ENCODE results near the gene GOLGA6L10. TPM values are rescaled to one million over a fixed set of nuclear protein-coding genes. Genes with fewer than 3 reads are reported as not detected.
"Not testable (repeated sequence)": the region's sequence is repeated elsewhere in the genome, so short reads cannot be mapped to it uniquely, and the experiment has no call there.

The GOLGA6L10 gene
- polyA plus RNA-seq, 3 donors: 0.12 TPM; not detected in 2

- H3K9me3 Mint-ChIP-seq: not testable (repeated sequence)
- WGBS (ENCODE audit: insufficient coverage): no CpG with 5 or more reads among the region's 10 CpGs
Measured at GRCh38 chr15:82325646-82326045, 23.6 kb downstream of the GOLGA6L10 start.

GRCh38 chr15:82324831-82325230 lies 24.4 kb downstream of the GOLGA6L10 start:
- H3K9me3 ChIP-seq (replicated peaks in 1 of 2; ENCODE audit: control insufficient read depth in 1 of 2, insufficient read depth in 1 of 2, low read length in 2 of 2); H3K36me3 Mint-ChIP-seq; H3K4me3 ChIP-seq (replicated peaks in 1 of 3; ENCODE audit: low read depth in 2 of 3, low read length in 3 of 3); H3K9me3 Mint-ChIP-seq; H3K4me1 Mint-ChIP-seq; H3K79me2 ChIP-seq (ENCODE audit: insufficient read depth, low read length); H3K27ac Mint-ChIP-seq; H3K4me2 ChIP-seq (replicated peaks; ENCODE audit: extremely low read depth, low read length, poor library complexity, severe bottlenecking); DNase-seq; intact Hi-C loops (cut with micrococcal nuclease); H3K27ac ChIP-seq (ENCODE audit: low read depth in 1 of 2, low read length in 2 of 2); H4K20me1 ChIP-seq (ENCODE audit: insufficient read depth, low read length); H3K4me1 ChIP-seq (ENCODE audit: control insufficient read depth in 1 of 2, insufficient read depth in 2 of 2, low read length in 2 of 2); H3K27me3 Mint-ChIP-seq (ENCODE audit: low read depth in 3 of 3); H3K9ac ChIP-seq (ENCODE audit: insufficient read depth, low read length, poor library complexity, severe bottlenecking); H3K27me3 ChIP-seq (ENCODE audit: control insufficient read depth in 2 of 2, insufficient read depth in 2 of 2, low read length in 2 of 2); H2AFZ ChIP-seq (ENCODE audit: insufficient read depth, low read depth, low read length, poor library complexity, severe bottlenecking); H3K36me3 ChIP-seq (replicated peaks in 1 of 2; ENCODE audit: control insufficient read depth in 1 of 2, insufficient read depth in 2 of 2, low read length in 2 of 2); H3K4me3 Mint-ChIP-seq: not testable (repeated sequence)
- 94% methylated on average over 4 of the region's 6 CpGs for WGBS (ENCODE audit: insufficient coverage)

More at GRCh38 chr15:82325646-82326045, 23.6 kb downstream of the GOLGA6L10 start:
- H3K79me2 ChIP-seq (ENCODE audit: insufficient read depth, low read length); DNase-seq; H2AFZ ChIP-seq (ENCODE audit: insufficient read depth, low read depth, low read length, poor library complexity, severe bottlenecking); H3K4me1 Mint-ChIP-seq; H3K27ac Mint-ChIP-seq; H3K27ac ChIP-seq (ENCODE audit: low read depth in 1 of 2, low read length in 2 of 2); H3K36me3 Mint-ChIP-seq; H3K36me3 ChIP-seq (replicated peaks in 1 of 2; ENCODE audit: control insufficient read depth in 1 of 2, insufficient read depth in 2 of 2, low read length in 2 of 2); H3K9me3 ChIP-seq (replicated peaks in 1 of 2; ENCODE audit: control insufficient read depth in 1 of 2, insufficient read depth in 1 of 2, low read length in 2 of 2); H3K4me3 ChIP-seq (replicated peaks in 1 of 3; ENCODE audit: low read depth in 2 of 3, low read length in 3 of 3); H3K27me3 ChIP-seq (ENCODE audit: control insufficient read depth in 2 of 2, insufficient read depth in 2 of 2, low read length in 2 of 2); H3K27me3 Mint-ChIP-seq (ENCODE audit: low read depth in 3 of 3); H3K4me2 ChIP-seq (replicated peaks; ENCODE audit: extremely low read depth, low read length, poor library complexity, severe bottlenecking); H3K9ac ChIP-seq (ENCODE audit: insufficient read depth, low read length, poor library complexity, severe bottlenecking); H4K20me1 ChIP-seq (ENCODE audit: insufficient read depth, low read length); H3K4me3 Mint-ChIP-seq; H3K4me1 ChIP-seq (ENCODE audit: control insufficient read depth in 1 of 2, insufficient read depth in 2 of 2, low read length in 2 of 2); intact Hi-C loops (cut with micrococcal nuclease): not testable (repeated sequence)

- H3K79me2 ChIP-seq (ENCODE audit: insufficient read depth, low read length); H3K4me1 Mint-ChIP-seq; H3K27ac ChIP-seq (ENCODE audit: low read depth in 1 of 2, low read length in 2 of 2); H3K4me2 ChIP-seq (replicated peaks; ENCODE audit: extremely low read depth, low read length, poor library complexity, severe bottlenecking); H3K27ac Mint-ChIP-seq; H3K27me3 Mint-ChIP-seq (ENCODE audit: low read depth in 3 of 3); H3K4me3 ChIP-seq (replicated peaks in 1 of 3; ENCODE audit: low read depth in 2 of 3, low read length in 3 of 3); H3K4me3 Mint-ChIP-seq; H3K9me3 ChIP-seq (replicated peaks in 1 of 2; ENCODE audit: control insufficient read depth in 1 of 2, insufficient read depth in 1 of 2, low read length in 2 of 2); H3K9ac ChIP-seq (ENCODE audit: insufficient read depth, low read length, poor library complexity, severe bottlenecking); intact Hi-C loops (cut with micrococcal nuclease); H3K36me3 Mint-ChIP-seq; H4K20me1 ChIP-seq (ENCODE audit: insufficient read depth, low read length); H3K9me3 Mint-ChIP-seq; H3K36me3 ChIP-seq (replicated peaks in 1 of 2; ENCODE audit: control insufficient read depth in 1 of 2, insufficient read depth in 2 of 2, low read length in 2 of 2); DNase-seq; H2AFZ ChIP-seq (ENCODE audit: insufficient read depth, low read depth, low read length, poor library complexity, severe bottlenecking); H3K27me3 ChIP-seq (ENCODE audit: control insufficient read depth in 2 of 2, insufficient read depth in 2 of 2, low read length in 2 of 2); H3K4me1 ChIP-seq (ENCODE audit: control insufficient read depth in 1 of 2, insufficient read depth in 2 of 2, low read length in 2 of 2): not testable (repeated sequence)
- WGBS (ENCODE audit: insufficient coverage): no CpG with 5 or more reads among the region's 10 CpGs
Measured at GRCh38 chr15:82322488-82322887, 26.8 kb downstream of the GOLGA6L10 start.

GRCh38 chr15:82320861-82321260 lies 28.4 kb downstream of the GOLGA6L10 start:
- H3K79me2 ChIP-seq (ENCODE audit: insufficient read depth, low read length); H3K4me2 ChIP-seq (replicated peaks; ENCODE audit: extremely low read depth, low read length, poor library complexity, severe bottlenecking); H3K27ac Mint-ChIP-seq; H2AFZ ChIP-seq (ENCODE audit: insufficient read depth, low read depth, low read length, poor library complexity, severe bottlenecking); intact Hi-C loops (cut with micrococcal nuclease); H3K4me3 Mint-ChIP-seq; H3K4me1 ChIP-seq (ENCODE audit: control insufficient read depth in 1 of 2, insufficient read depth in 2 of 2, low read length in 2 of 2); H3K36me3 Mint-ChIP-seq; H3K4me3 ChIP-seq (replicated peaks in 1 of 3; ENCODE audit: low read depth in 2 of 3, low read length in 3 of 3); H3K36me3 ChIP-seq (replicated peaks in 1 of 2; ENCODE audit: control insufficient read depth in 1 of 2, insufficient read depth in 2 of 2, low read length in 2 of 2); H3K9me3 Mint-ChIP-seq; H3K27me3 Mint-ChIP-seq (ENCODE audit: low read depth in 3 of 3); H4K20me1 ChIP-seq (ENCODE audit: insufficient read depth, low read length); H3K27me3 ChIP-seq (ENCODE audit: control insufficient read depth in 2 of 2, insufficient read depth in 2 of 2, low read length in 2 of 2); H3K9me3 ChIP-seq (replicated peaks in 1 of 2; ENCODE audit: control insufficient read depth in 1 of 2, insufficient read depth in 1 of 2, low read length in 2 of 2); H3K27ac ChIP-seq (ENCODE audit: low read depth in 1 of 2, low read length in 2 of 2); H3K4me1 Mint-ChIP-seq; H3K9ac ChIP-seq (ENCODE audit: insufficient read depth, low read length, poor library complexity, severe bottlenecking); DNase-seq: not testable (repeated sequence)
- no CpG with 5 or more reads among the region's 6 CpGs for WGBS (ENCODE audit: insufficient coverage)

Measured in CD14-positive monocyte (primary cell).